T-helper 2 cell treated with Interferon-gamma antibody and Interleukin-4, amounts not matched to agents 5 μg/mL and 100 μg/mL, for 36 hours (primary cell): ENCODE measurements around the gene SBF1.
A peak's percentile ranks its signal among the peaks of the same experiment; 100 is the strongest.
"Not testable (repeated sequence)": the region's sequence is repeated elsewhere in the genome, so short reads cannot be mapped to it uniquely, and the experiment has no call there.

Experiments
- DNase-seq: peaks from one replicate; pipeline ENCODE4 v3.0.0; 2021; ENCODE audit warnings: low spot score
- H3K27ac Mint-ChIP-seq: one replicate; pipeline ENCODE4 v1.8.0; 2021; ENCODE audit warnings: mild to moderate bottlenecking, mixed read lengths
- H3K27me3 Mint-ChIP-seq: one replicate; pipeline ENCODE4 v1.8.0; 2021; ENCODE audit warnings: low read depth, mixed read lengths
- H3K36me3 Mint-ChIP-seq: one replicate; pipeline ENCODE4 v1.8.0; 2021; ENCODE audit warnings: low read depth, mixed read lengths
- H3K4me1 Mint-ChIP-seq: one replicate; pipeline ENCODE4 v1.8.0; 2021; ENCODE audit warnings: low read depth, mixed read lengths
- H3K4me3 Mint-ChIP-seq: one replicate; pipeline ENCODE4 v1.8.0; 2022; ENCODE audit warnings: mild to moderate bottlenecking, moderate library complexity, mixed read lengths
- H3K9me3 Mint-ChIP-seq: one replicate; pipeline ENCODE4 v1.8.0; 2021; ENCODE audit warnings: mixed read lengths

SBF1 gene, protein sequence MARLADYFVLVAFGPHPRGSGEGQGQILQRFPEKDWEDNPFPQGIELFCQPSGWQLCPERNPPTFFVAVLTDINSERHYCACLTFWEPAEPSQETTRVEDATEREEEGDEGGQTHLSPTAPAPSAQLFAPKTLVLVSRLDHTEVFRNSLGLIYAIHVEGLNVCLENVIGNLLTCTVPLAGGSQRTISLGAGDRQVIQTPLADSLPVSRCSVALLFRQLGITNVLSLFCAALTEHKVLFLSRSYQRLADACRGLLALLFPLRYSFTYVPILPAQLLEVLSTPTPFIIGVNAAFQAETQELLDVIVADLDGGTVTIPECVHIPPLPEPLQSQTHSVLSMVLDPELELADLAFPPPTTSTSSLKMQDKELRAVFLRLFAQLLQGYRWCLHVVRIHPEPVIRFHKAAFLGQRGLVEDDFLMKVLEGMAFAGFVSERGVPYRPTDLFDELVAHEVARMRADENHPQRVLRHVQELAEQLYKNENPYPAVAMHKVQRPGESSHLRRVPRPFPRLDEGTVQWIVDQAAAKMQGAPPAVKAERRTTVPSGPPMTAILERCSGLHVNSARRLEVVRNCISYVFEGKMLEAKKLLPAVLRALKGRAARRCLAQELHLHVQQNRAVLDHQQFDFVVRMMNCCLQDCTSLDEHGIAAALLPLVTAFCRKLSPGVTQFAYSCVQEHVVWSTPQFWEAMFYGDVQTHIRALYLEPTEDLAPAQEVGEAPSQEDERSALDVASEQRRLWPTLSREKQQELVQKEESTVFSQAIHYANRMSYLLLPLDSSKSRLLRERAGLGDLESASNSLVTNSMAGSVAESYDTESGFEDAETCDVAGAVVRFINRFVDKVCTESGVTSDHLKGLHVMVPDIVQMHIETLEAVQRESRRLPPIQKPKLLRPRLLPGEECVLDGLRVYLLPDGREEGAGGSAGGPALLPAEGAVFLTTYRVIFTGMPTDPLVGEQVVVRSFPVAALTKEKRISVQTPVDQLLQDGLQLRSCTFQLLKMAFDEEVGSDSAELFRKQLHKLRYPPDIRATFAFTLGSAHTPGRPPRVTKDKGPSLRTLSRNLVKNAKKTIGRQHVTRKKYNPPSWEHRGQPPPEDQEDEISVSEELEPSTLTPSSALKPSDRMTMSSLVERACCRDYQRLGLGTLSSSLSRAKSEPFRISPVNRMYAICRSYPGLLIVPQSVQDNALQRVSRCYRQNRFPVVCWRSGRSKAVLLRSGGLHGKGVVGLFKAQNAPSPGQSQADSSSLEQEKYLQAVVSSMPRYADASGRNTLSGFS (N-terminal part only)

DNA sequence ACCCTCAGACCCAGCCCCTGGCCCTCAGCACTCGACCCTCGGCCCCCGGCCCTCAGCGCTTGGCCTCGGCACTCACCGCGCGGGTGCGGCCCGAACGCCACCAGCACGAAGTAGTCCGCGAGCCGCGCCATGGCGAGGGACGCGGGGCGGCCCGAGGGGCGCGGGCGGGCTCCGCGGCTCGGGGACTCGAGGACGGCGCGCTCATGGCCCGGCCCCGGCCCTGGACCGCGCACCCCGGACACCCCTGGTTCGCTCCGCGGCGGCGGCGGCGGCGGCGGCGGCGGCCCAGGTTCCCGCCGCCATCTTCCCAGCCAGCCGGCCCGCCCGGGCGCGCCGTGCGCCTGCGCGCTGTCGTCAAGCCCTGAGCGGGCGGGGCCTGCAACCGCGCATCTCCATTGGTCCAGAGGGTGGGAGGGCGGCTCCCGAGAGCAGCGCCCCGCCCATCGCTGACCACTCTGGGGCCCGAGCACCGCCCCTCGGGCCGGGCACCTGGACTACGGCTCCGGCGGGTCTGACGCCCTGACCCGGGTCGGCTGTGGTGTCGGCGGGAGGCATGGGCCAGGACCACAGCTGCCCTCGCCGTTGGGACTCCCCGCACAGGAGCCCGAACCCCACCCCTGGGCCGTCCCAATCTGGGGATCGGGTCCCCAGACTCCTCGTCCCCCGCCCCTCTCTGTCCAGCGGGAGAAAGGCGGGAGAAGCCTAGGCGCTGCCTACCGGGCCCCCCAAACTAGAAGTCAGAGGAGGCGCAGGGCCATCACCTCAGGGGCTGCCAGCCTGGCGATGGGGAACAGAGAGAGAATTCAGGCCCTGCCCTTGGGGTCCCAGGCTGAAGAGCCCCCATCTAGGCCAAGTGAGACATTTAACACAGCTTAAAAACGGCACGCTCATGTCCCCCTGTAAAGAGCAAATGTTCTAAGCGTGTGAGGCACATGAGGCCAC lies at the start of gene SBF1:
Gene SBF1 (minus strand): TSS at position 326 of the 942 bp plus-strand sequence. CDS start 195 bp downstream, at position 131.
- Mint-ChIP-seq H3K4me3 (peak within 1 kb of the TSS; percentile 92), H3K36me3 (peaks cover 13% of the 10 kb centered on the region), H3K4me1 (peaks cover 35% of the 10 kb centered on the region), H3K27me3 (peaks cover 4% of the 10 kb centered on the region), H3K9me3 (no peaks in the 10 kb centered on the region), H3K27ac (peak within 1 kb of the TSS; percentile 83)
- DNase-seq: peak; percentile 91

GRCh38 chr22:50523806-50524675 lies 49.2 kb upstream of the SBF1 start:
- Mint-ChIP-seq H3K4me1 (peaks cover 28% of the 10 kb centered on the region), H3K4me3 (peak overlapping the region; percentile 96), H3K27ac (peak overlapping the region; percentile 92), H3K27me3 (no peaks in the 10 kb centered on the region), H3K9me3 (no peaks in the 10 kb centered on the region), H3K36me3 (peaks cover 34% of the 10 kb centered on the region)
- DNase-seq: no peak

GRCh38 chr22:50523458-50523805 lies 48.6 kb upstream of the SBF1 start:
- no peak overlapping the region for H3K4me3 Mint-ChIP-seq
- H3K27ac Mint-ChIP-seq: peak overlapping the region; percentile 31
- peaks cover 35% of the 10 kb centered on the region for H3K36me3 Mint-ChIP-seq
- no peaks in the 10 kb centered on the region for H3K27me3 Mint-ChIP-seq
- no peak for DNase-seq
- peaks cover 25% of the 10 kb centered on the region for H3K4me1 Mint-ChIP-seq
- H3K9me3 Mint-ChIP-seq: no peaks in the 10 kb centered on the region

- H3K36me3 Mint-ChIP-seq: peaks cover 33% of the 10 kb centered on the region
- H3K27ac Mint-ChIP-seq: no peak overlapping the region
- no peak overlapping the region for H3K4me3 Mint-ChIP-seq
- DNase-seq: no peak
- H3K9me3 Mint-ChIP-seq: no peaks in the 10 kb centered on the region
- H3K4me1 Mint-ChIP-seq: peaks cover 22% of the 10 kb centered on the region
- H3K27me3 Mint-ChIP-seq: no peaks in the 10 kb centered on the region
Observed at GRCh38 chr22:50522806-50523438, 48.1 kb upstream of the SBF1 start.

GRCh38 chr22:50522208-50522805 lies 47.5 kb upstream of the SBF1 start:
- peaks cover 15% of the 10 kb centered on the region for H3K4me1 Mint-ChIP-seq
- no peak overlapping the region for H3K4me3 Mint-ChIP-seq
- H3K9me3 Mint-ChIP-seq: no peaks in the 10 kb centered on the region
- no peaks in the 10 kb centered on the region for H3K27me3 Mint-ChIP-seq
- peaks cover 32% of the 10 kb centered on the region for H3K36me3 Mint-ChIP-seq
- no peak for DNase-seq
- H3K27ac Mint-ChIP-seq: no peak overlapping the region

- no peak overlapping the region for H3K4me3 Mint-ChIP-seq
- H3K27me3 Mint-ChIP-seq: no peaks in the 10 kb centered on the region
- DNase-seq: no peak
- peaks cover 9% of the 10 kb centered on the region for H3K4me1 Mint-ChIP-seq
- no peak overlapping the region for H3K27ac Mint-ChIP-seq
- H3K9me3 Mint-ChIP-seq: no peaks in the 10 kb centered on the region
- H3K36me3 Mint-ChIP-seq: peaks cover 28% of the 10 kb centered on the region
Observed at GRCh38 chr22:50521710-50522109, 46.9 kb upstream of the SBF1 start.

DNA sequence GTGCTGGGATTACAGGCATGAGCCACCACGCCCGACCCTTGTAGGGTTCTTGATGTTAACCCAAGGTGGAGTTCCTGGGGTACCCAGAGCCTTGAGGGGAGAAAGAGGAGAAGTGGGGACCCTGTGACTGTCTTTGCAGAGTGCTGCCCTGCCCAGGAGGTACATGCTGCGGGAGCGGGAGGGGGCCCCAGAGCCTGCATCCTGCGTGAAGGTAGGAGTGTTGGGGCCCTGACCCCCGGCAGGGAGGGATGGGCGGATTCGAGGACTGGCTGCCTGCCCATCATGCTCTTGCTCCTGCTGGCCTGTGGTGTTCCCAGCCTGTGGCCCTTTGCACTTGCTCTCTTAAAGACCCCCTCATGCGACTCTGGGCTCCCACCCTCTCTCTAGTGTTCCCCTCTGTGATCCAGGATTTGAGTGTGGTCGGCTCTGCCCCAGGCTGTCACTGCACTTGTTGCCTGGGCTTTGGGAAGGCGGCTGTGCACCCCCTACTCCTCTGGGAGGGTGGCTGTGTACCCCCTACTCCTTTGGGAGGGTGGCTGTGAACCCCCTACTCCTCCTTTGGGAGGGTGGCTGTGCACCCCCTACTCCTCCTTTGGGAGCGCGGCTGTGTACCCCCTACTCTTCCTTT lies 46.1 kb upstream of the SBF1 start:
- Mint-ChIP-seq H3K9me3 (no peaks in the 10 kb centered on the region), H3K4me1 (peaks cover 8% of the 10 kb centered on the region), H3K27ac (no peak overlapping the region), H3K36me3 (peaks cover 28% of the 10 kb centered on the region), H3K4me3 (no peak overlapping the region), H3K27me3 (no peaks in the 10 kb centered on the region)
- no peak for DNase-seq

DNA sequence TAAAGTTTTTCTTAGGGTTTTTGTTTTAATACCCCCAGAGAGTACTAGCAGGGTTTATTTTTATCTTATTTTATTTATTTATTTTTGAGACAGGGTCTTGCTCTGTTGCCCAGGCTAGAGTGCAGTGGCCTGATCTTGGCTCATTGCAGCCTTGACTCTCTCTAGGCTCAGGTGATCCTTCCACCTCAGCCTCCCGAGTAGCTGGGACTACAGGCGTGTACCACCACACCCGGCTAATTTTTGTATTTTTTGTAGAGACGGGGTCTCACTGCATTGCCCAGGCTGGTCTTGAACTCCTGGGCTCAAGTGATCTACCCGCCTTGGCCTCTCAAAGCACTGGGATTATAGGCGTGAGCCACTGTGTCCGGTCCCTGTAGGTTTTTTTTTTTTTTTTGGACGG lies 45.3 kb upstream of the SBF1 start:
- not testable (repeated sequence) for H3K4me3 Mint-ChIP-seq, H3K27ac Mint-ChIP-seq
- peaks cover 30% of the 10 kb centered on the region for H3K36me3 Mint-ChIP-seq

GRCh38 chr22:50519151-50519550 lies 44.3 kb upstream of the SBF1 start:
- peaks cover 31% of the 10 kb centered on the region for H3K36me3 Mint-ChIP-seq
- H3K4me3 Mint-ChIP-seq: no peak overlapping the region
- no peaks in the 10 kb centered on the region for H3K9me3 Mint-ChIP-seq
- peaks cover 2% of the 10 kb centered on the region for H3K4me1 Mint-ChIP-seq
- H3K27ac Mint-ChIP-seq: no peak overlapping the region
- no peaks in the 10 kb centered on the region for H3K27me3 Mint-ChIP-seq
- DNase-seq: no peak

More for the DNA sequence above, 45.3 kb upstream of the SBF1 start:
- H3K27me3 Mint-ChIP-seq, DNase-seq, H3K9me3 Mint-ChIP-seq, H3K4me1 Mint-ChIP-seq: not testable (repeated sequence)

DNA sequence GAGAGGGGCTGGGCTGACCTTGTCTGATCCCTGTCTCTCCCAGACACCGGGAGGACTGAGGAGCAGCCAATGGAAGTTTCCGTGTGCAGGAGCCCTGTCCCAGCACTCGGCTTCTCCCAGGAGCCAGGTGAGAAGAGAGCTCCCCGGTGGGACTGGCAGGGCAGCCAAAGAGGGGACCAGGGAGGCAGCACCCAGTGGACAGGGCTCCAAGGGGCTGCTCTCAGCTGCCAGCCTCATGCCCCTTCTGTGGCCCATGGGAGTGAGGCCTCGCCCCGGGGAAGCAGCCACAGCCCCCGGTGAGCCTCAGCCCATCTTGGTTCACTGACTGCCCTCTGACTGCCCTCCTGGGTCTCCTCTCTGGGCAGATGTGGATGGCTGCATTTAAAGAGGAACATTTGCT lies 43.8 kb upstream of the SBF1 start:
- H3K4me1 Mint-ChIP-seq: peaks cover 3% of the 10 kb centered on the region
- no peak overlapping the region for H3K27ac Mint-ChIP-seq
- no peaks in the 10 kb centered on the region for H3K9me3 Mint-ChIP-seq
- H3K4me3 Mint-ChIP-seq: no peak overlapping the region
- no peak for DNase-seq
- H3K27me3 Mint-ChIP-seq: no peaks in the 10 kb centered on the region
- peaks cover 31% of the 10 kb centered on the region for H3K36me3 Mint-ChIP-seq

- no peaks in the 10 kb centered on the region for H3K9me3 Mint-ChIP-seq
- no peak overlapping the region for H3K27ac Mint-ChIP-seq
- no peaks in the 10 kb centered on the region for H3K27me3 Mint-ChIP-seq
- H3K4me3 Mint-ChIP-seq: no peak overlapping the region
- H3K36me3 Mint-ChIP-seq: peaks cover 26% of the 10 kb centered on the region
- H3K4me1 Mint-ChIP-seq: peaks cover 6% of the 10 kb centered on the region
- DNase-seq: no peak
Observed at GRCh38 chr22:50517495-50518260, 42.8 kb upstream of the SBF1 start.
